ENCODE data around the gene PPP1R9A.

PPP1R9A gene

GRCh38 chr7:95220328-95220727, 312.9 kb downstream of the PPP1R9A start:
- no peak overlapping the region for H3K9ac ChIP-seq (ENCODE audit: low read depth, low read length)
- H3K36me3 ChIP-seq (ENCODE audit: insufficient read depth, low read length), result no peaks in the 10 kb centered on the region
- H3K9me3 ChIP-seq (ENCODE audit: control insufficient read depth, insufficient read depth, low read length), result no peaks in the 10 kb centered on the region
- H3K4me1 ChIP-seq (ENCODE audit: insufficient read depth, low read length), result no peaks in the 10 kb centered on the region

- Histone ChIP-seq H3K9ac (ENCODE audit: low read depth, low read length) (no peak overlapping the region), H3K36me3 (ENCODE audit: insufficient read depth, low read length) (no peaks in the 10 kb centered on the region), H3K9me3 (ENCODE audit: control insufficient read depth, insufficient read depth, low read length) (no peaks in the 10 kb centered on the region), H3K4me1 (ENCODE audit: insufficient read depth, low read length) (no peaks in the 10 kb centered on the region)
These were observed 317.9 kb downstream of the PPP1R9A start for GRCh38 chr7:95225301-95225700.

GRCh38 chr7:95229301-95229700, 321.9 kb downstream of the PPP1R9A start:
- Histone ChIP-seq H3K9me3 (ENCODE audit: control insufficient read depth, insufficient read depth, low read length) (no peaks in the 10 kb centered on the region), H3K4me1 (ENCODE audit: insufficient read depth, low read length) (no peaks in the 10 kb centered on the region), H3K9ac (ENCODE audit: low read depth, low read length) (no peak overlapping the region), H3K36me3 (ENCODE audit: insufficient read depth, low read length) (no peaks in the 10 kb centered on the region)

GRCh38 chr7:95238252-95238943, 331.0 kb downstream of the PPP1R9A start:
- Histone ChIP-seq H3K9me3 (ENCODE audit: control insufficient read depth, insufficient read depth, low read length) (no peaks in the 10 kb centered on the region), H3K9ac (ENCODE audit: low read depth, low read length) (no peak overlapping the region), H3K36me3 (ENCODE audit: insufficient read depth, low read length) (no peaks in the 10 kb centered on the region), H3K4me1 (ENCODE audit: insufficient read depth, low read length) (no peaks in the 10 kb centered on the region)

- H3K9ac ChIP-seq (ENCODE audit: low read depth, low read length), result no peak overlapping the region
- H3K4me1 ChIP-seq (ENCODE audit: insufficient read depth, low read length), result no peaks in the 10 kb centered on the region
- no peaks in the 10 kb centered on the region for H3K9me3 ChIP-seq (ENCODE audit: control insufficient read depth, insufficient read depth, low read length)
- no peaks in the 10 kb centered on the region for H3K36me3 ChIP-seq (ENCODE audit: insufficient read depth, low read length)
These were observed 333.5 kb downstream of the PPP1R9A start for GRCh38 chr7:95240921-95241320.

GRCh38 chr7:95242266-95242665, 334.9 kb downstream of the PPP1R9A start:
- Histone ChIP-seq H3K9ac (ENCODE audit: low read depth, low read length) (no peak overlapping the region), H3K36me3 (ENCODE audit: insufficient read depth, low read length) (no peaks in the 10 kb centered on the region), H3K4me1 (ENCODE audit: insufficient read depth, low read length) (peaks cover 3% of the 10 kb centered on the region), H3K9me3 (ENCODE audit: control insufficient read depth, insufficient read depth, low read length) (no peaks in the 10 kb centered on the region)

- H3K9ac ChIP-seq (ENCODE audit: low read depth, low read length), result no peak overlapping the region
- H3K4me1 ChIP-seq (ENCODE audit: insufficient read depth, low read length), result peaks cover 3% of the 10 kb centered on the region
- no peaks in the 10 kb centered on the region for H3K9me3 ChIP-seq (ENCODE audit: control insufficient read depth, insufficient read depth, low read length)
- no peaks in the 10 kb centered on the region for H3K36me3 ChIP-seq (ENCODE audit: insufficient read depth, low read length)
These were observed 337.2 kb downstream of the PPP1R9A start for GRCh38 chr7:95244616-95245015.

GRCh38 chr7:95245828-95246500, 338.6 kb downstream of the PPP1R9A start:
- Histone ChIP-seq H3K9me3 (ENCODE audit: control insufficient read depth, insufficient read depth, low read length) (no peaks in the 10 kb centered on the region), H3K4me1 (ENCODE audit: insufficient read depth, low read length) (peaks cover 3% of the 10 kb centered on the region), H3K36me3 (ENCODE audit: insufficient read depth, low read length) (no peaks in the 10 kb centered on the region), H3K9ac (ENCODE audit: low read depth, low read length) (no peak overlapping the region)

GRCh38 chr7:95246831-95247370, 339.5 kb downstream of the PPP1R9A start:
- Histone ChIP-seq H3K9ac (ENCODE audit: low read depth, low read length) (peak overlapping the region; percentile 5; the same call in 1 of the 2 replicates), H3K4me1 (ENCODE audit: insufficient read depth, low read length) (peaks cover 3% of the 10 kb centered on the region), H3K9me3 (ENCODE audit: control insufficient read depth, insufficient read depth, low read length) (no peaks in the 10 kb centered on the region), H3K36me3 (ENCODE audit: insufficient read depth, low read length) (no peaks in the 10 kb centered on the region)

GRCh38 chr7:95250571-95250970, 343.2 kb downstream of the PPP1R9A start:
- Histone ChIP-seq H3K36me3 (ENCODE audit: insufficient read depth, low read length) (no peaks in the 10 kb centered on the region), H3K9ac (ENCODE audit: low read depth, low read length) (no peak overlapping the region), H3K9me3 (ENCODE audit: control insufficient read depth, insufficient read depth, low read length) (no peaks in the 10 kb centered on the region), H3K4me1 (ENCODE audit: insufficient read depth, low read length) (peaks cover 3% of the 10 kb centered on the region)

GRCh38 chr7:95251966-95252365, 344.6 kb downstream of the PPP1R9A start:
- no peak overlapping the region for H3K9ac ChIP-seq (ENCODE audit: low read depth, low read length)
- peaks cover 3% of the 10 kb centered on the region for H3K4me1 ChIP-seq (ENCODE audit: insufficient read depth, low read length)
- no peaks in the 10 kb centered on the region for H3K9me3 ChIP-seq (ENCODE audit: control insufficient read depth, insufficient read depth, low read length)
- H3K36me3 ChIP-seq (ENCODE audit: insufficient read depth, low read length), result no peaks in the 10 kb centered on the region

GRCh38 chr7:95253986-95254385, 346.6 kb downstream of the PPP1R9A start:
- Histone ChIP-seq H3K9ac (ENCODE audit: low read depth, low read length) (no peak overlapping the region), H3K4me1 (ENCODE audit: insufficient read depth, low read length) (no peaks in the 10 kb centered on the region), H3K9me3 (ENCODE audit: control insufficient read depth, insufficient read depth, low read length) (no peaks in the 10 kb centered on the region), H3K36me3 (ENCODE audit: insufficient read depth, low read length) (no peaks in the 10 kb centered on the region)

GRCh38 chr7:95255691-95256090, 348.3 kb downstream of the PPP1R9A start:
- Histone ChIP-seq H3K9ac (ENCODE audit: low read depth, low read length) (no peak overlapping the region), H3K9me3 (ENCODE audit: control insufficient read depth, insufficient read depth, low read length) (no peaks in the 10 kb centered on the region), H3K36me3 (ENCODE audit: insufficient read depth, low read length) (no peaks in the 10 kb centered on the region), H3K4me1 (ENCODE audit: insufficient read depth, low read length) (no peaks in the 10 kb centered on the region)

GRCh38 chr7:95261895-95262415, 354.6 kb downstream of the PPP1R9A start:
- Histone ChIP-seq H3K4me1 (ENCODE audit: insufficient read depth, low read length) (no peaks in the 10 kb centered on the region), H3K36me3 (ENCODE audit: insufficient read depth, low read length) (no peaks in the 10 kb centered on the region), H3K9me3 (ENCODE audit: control insufficient read depth, insufficient read depth, low read length) (no peaks in the 10 kb centered on the region), H3K9ac (ENCODE audit: low read depth, low read length) (no peak overlapping the region)

GRCh38 chr7:95262875-95263274, 355.5 kb downstream of the PPP1R9A start:
- Histone ChIP-seq H3K36me3 (ENCODE audit: insufficient read depth, low read length) (no peaks in the 10 kb centered on the region), H3K4me1 (ENCODE audit: insufficient read depth, low read length) (peaks cover 8% of the 10 kb centered on the region; the same call in 1 of the 2 replicates), H3K9me3 (ENCODE audit: control insufficient read depth, insufficient read depth, low read length) (no peaks in the 10 kb centered on the region), H3K9ac (ENCODE audit: low read depth, low read length) (no peak overlapping the region)
